Measurements from ENCODE around the gene GOLGA6L22.
"Not testable (repeated sequence)": the region's sequence is repeated elsewhere in the genome, so short reads cannot be mapped to it uniquely, and the experiment has no call there.

GOLGA6L22 gene

GRCh38 chr15:22458603-22459002 is at the start of gene GOLGA6L22:
GOLGA6L22 (plus strand) TSS chr15:22458903; CDS start chr15:22458994, 91 bp downstream.
- DNase-seq: not testable (repeated sequence)

- not testable (repeated sequence) for DNase-seq
These were observed 41.4 kb upstream of the GOLGA6L22 start for GRCh38 chr15:22417288-22417687.

- DNase-seq: not testable (repeated sequence)
These were observed 40.9 kb upstream of the GOLGA6L22 start for GRCh38 chr15:22417795-22418194.

DNA sequence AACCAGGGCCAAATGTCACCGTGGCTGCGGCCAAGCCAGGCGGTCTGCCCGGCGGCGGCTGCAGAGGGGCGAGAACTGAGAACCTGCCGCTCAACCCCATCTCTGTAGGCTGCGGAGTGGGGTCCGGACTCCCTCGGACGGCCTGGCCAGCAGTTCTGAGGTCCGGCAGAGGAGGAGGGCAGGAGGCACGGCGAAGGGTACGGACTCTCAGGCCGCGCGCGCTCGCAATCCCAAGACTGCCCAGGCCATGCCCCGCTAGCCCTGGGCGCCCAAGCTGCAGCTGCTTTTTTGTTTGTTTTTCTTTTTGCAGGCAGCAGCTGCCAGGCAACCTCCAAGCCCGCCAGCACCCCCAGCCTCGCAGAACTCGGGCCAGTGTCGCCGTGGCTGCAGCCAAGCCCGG is 40.5 kb upstream of the GOLGA6L22 start:
- not testable (repeated sequence) for DNase-seq

GRCh38 chr15:22418666-22419065 is 40.0 kb upstream of the GOLGA6L22 start:
- not testable (repeated sequence) for DNase-seq

GRCh38 chr15:22420340-22420739 is 38.4 kb upstream of the GOLGA6L22 start:
- not testable (repeated sequence) for DNase-seq

DNA sequence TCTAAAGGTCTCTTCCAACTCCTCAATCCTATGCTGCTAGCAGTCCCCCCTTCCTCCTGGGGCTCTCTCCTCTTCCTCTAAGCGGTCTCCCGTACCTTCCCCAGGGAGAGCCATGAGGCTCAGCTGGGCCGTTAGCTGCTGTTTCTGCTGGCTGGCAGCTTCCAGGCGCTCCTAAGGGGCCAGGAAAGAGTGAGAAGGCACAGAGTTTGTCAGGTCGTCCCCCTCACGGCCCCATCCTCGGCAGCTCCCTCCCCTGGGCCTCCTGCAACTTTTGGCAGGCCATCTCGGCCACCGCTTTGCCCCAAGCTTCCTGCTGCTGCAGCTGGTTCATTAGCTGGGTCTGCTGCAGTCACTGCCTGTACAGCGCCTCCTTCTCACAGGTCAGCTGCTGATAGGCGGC is 29.3 kb upstream of the GOLGA6L22 start:
- not testable (repeated sequence) for DNase-seq

GRCh38 chr15:22431687-22432086 is 27.0 kb upstream of the GOLGA6L22 start:
- not testable (repeated sequence) for DNase-seq

DNA sequence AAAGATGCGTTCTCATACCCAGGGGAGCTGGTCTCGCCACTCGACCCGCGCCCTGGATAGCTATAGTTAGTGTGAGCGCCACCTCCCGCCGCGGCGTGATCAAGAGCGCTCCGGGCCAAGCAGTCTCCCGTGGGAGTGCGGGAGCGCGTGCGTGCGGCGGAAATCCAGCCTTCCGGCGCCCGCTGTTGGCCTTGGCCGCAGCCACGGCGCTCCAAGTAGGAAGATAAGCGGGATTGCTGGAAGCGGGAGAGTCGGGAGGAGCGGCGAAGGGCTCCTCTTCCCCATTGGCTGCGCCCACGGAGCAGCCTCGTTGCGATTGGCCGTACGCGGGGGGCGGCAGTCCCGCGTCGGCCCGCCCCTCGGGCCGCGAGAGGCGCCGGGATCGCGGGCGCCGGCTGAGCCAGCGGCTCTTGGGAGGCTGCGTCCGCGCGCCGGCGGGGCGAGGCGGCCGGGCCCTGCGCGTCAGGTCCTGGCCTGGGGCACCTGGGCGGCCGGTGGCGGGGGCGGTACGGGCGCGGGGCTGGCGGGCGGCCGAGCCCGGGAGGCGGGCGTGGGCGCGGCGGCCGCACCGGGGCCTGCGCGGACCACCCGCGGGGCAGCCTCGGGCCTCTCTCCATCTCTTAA is 35.9 kb downstream of the GOLGA6L22 start:
- not testable (repeated sequence) for DNase-seq

- DNase-seq: not testable (repeated sequence)
These were observed 38.5 kb downstream of the GOLGA6L22 start for GRCh38 chr15:22497200-22497599.

- DNase-seq: not testable (repeated sequence)
These were observed 39.7 kb downstream of the GOLGA6L22 start for GRCh38 chr15:22498220-22498925.

DNA sequence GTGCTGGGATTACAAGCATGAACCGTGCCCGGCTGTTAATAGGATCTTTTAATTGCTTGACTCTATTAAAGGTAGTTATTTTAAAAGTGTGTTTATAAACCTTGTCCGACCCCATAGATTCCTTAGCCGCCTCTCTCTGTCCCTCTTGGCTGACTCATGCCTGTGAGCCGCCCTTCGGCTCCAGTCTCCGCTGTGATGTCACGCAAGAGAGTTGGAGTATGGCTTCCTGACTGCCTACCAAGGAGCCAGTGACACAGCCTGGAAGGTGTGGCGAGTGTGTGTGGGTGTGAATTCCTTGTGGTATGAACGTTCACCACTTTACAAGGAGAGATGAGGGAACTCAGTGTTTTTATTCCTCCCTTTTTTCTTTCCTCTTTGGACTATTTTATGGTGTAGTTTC is 43.6 kb downstream of the GOLGA6L22 start:
- DNase-seq: not testable (repeated sequence)

DNA sequence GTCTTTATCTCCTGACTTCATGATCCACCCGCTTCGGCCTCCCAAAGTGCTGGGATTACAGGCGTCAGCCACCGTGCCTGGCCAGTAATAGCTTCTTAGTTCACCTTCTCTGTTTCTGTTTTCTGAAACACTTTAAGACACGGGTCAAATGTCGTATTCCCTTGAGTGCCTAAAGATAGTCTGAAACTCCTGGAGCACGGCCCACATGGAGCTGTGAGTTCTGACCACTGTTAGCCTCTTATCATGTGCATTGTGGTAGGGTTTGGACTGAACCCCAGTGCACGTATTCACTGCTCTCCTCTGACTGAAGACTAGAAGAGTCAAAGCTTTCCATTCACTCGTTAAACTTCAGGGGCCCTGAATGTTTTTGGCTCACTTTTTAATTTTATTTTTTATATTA is 48.3 kb downstream of the GOLGA6L22 start:
- not testable (repeated sequence) for DNase-seq

GRCh38 chr15:22516140-22516539 is 57.4 kb downstream of the GOLGA6L22 start:
- not testable (repeated sequence) for DNase-seq

Measured in GOT3 (cell line).